ENCODE measurements around the gene ANO2. TPM values are rescaled to one million over a fixed set of nuclear protein-coding genes. Genes with fewer than 3 reads are reported as not detected.

Gene ANO2
- total and polyA plus RNA-seq, 4 experiments from 2014 or later: not detected

GRCh38 chr12:5691943-5692342 lies 253.1 kb downstream of the ANO2 start:
- ChIA-PET POLR2A (ENCODE audit: partially characterized antibody) (no interaction called here), CTCF (ENCODE audit: partially characterized antibody) (no interaction called here)
- Mint-ChIP-seq H3K4me3 (no peak overlapping the region), H3K27me3 (no peaks in the 10 kb centered on the region), H3K9me3 (peaks cover 0 to 7% (median 2%) of the 10 kb centered on the region in 8 donors), H3K36me3 (no peaks in the 10 kb centered on the region), H3K4me1 (no peaks in the 10 kb centered on the region), H3K27ac (no peak overlapping the region)
- Histone ChIP-seq H3K27me3 (ENCODE audit: insufficient read depth, low read length) (no peaks in the 10 kb centered on the region), H3K4me3 (ENCODE audit: low read length in 2 of 2) (no peak overlapping the region), H3K36me3 (ENCODE audit: insufficient read depth, low read length) (no peaks in the 10 kb centered on the region), H3K27ac (ENCODE audit: low read depth, low read length) (no peak overlapping the region), H3K4me1 (ENCODE audit: insufficient read depth, low read length) (no peaks in the 10 kb centered on the region), H3K9me3 (ENCODE audit: control insufficient read depth in 1 of 2, low read length in 2 of 2) (no peaks in the 10 kb centered on the region)
- DNase-seq: no peak
- intact Hi-C loops (cut with micrococcal nuclease): no loop called here

- no peak for DNase-seq
- no peaks in the 10 kb centered on the region for H3K36me3 ChIP-seq (ENCODE audit: insufficient read depth, low read length)
- Mint-ChIP-seq H3K4me1 (no peaks in the 10 kb centered on the region), H3K4me3 (no peak overlapping the region), H3K9me3 (peaks cover 0 to 6% (median 0%) of the 10 kb centered on the region in 8 donors), H3K36me3 (no peaks in the 10 kb centered on the region), H3K27ac (no peak overlapping the region), H3K27me3 (peaks cover 0 to 4% of the 10 kb centered on the region in 2 donors)
- no peak overlapping the region for H3K27ac ChIP-seq (ENCODE audit: low read depth, low read length)
- no peaks in the 10 kb centered on the region for H3K4me1 ChIP-seq (ENCODE audit: insufficient read depth, low read length)
- no peaks in the 10 kb centered on the region for H3K9me3 ChIP-seq (ENCODE audit: control insufficient read depth in 1 of 2, low read length in 2 of 2)
- intact Hi-C loops (cut with micrococcal nuclease): no loop called here
- POLR2A ChIA-PET (ENCODE audit: partially characterized antibody): no interaction called here
- CTCF ChIA-PET (ENCODE audit: partially characterized antibody): no interaction called here
- no peak overlapping the region for H3K4me3 ChIP-seq (ENCODE audit: low read length in 2 of 2)
- H3K27me3 ChIP-seq (ENCODE audit: insufficient read depth, low read length): no peaks in the 10 kb centered on the region
Measured at GRCh38 chr12:5690240-5690639, 254.8 kb downstream of the ANO2 start.

GRCh38 chr12:5689773-5690172 lies 255.3 kb downstream of the ANO2 start:
- Histone ChIP-seq H3K4me1 (ENCODE audit: insufficient read depth, low read length) (no peaks in the 10 kb centered on the region), H3K36me3 (ENCODE audit: insufficient read depth, low read length) (no peaks in the 10 kb centered on the region), H3K4me3 (ENCODE audit: low read length in 2 of 2) (no peak overlapping the region), H3K27ac (ENCODE audit: low read depth, low read length) (no peak overlapping the region), H3K9me3 (ENCODE audit: control insufficient read depth in 1 of 2, low read length in 2 of 2) (no peaks in the 10 kb centered on the region), H3K27me3 (ENCODE audit: insufficient read depth, low read length) (no peaks in the 10 kb centered on the region)
- POLR2A ChIA-PET (ENCODE audit: partially characterized antibody): no interaction called here
- intact Hi-C loops (cut with micrococcal nuclease): no loop called here
- H3K27me3 Mint-ChIP-seq: peaks cover 0 to 4% of the 10 kb centered on the region in 2 donors
- H3K27ac Mint-ChIP-seq: no peak overlapping the region
- CTCF ChIA-PET (ENCODE audit: partially characterized antibody): no interaction called here
- no peak for DNase-seq
- H3K4me3 Mint-ChIP-seq: no peak overlapping the region
- no peaks in the 10 kb centered on the region for H3K4me1 Mint-ChIP-seq
- no peaks in the 10 kb centered on the region for H3K36me3 Mint-ChIP-seq
- H3K9me3 Mint-ChIP-seq: peaks cover 0 to 3% (median 0%) of the 10 kb centered on the region in 8 donors

GRCh38 chr12:5688226-5688625 lies 256.8 kb downstream of the ANO2 start:
- H3K27ac Mint-ChIP-seq: no peak overlapping the region
- H3K9me3 Mint-ChIP-seq: peaks cover 0 to 3% (median 0%) of the 10 kb centered on the region in 8 donors
- peaks cover 1 to 4% of the 10 kb centered on the region in 2 donors for H3K27me3 Mint-ChIP-seq
- Histone ChIP-seq H3K36me3 (ENCODE audit: insufficient read depth, low read length) (no peaks in the 10 kb centered on the region), H3K9me3 (ENCODE audit: control insufficient read depth in 1 of 2, low read length in 2 of 2) (no peaks in the 10 kb centered on the region), H3K4me1 (ENCODE audit: insufficient read depth, low read length) (no peaks in the 10 kb centered on the region), H3K4me3 (ENCODE audit: low read length in 2 of 2) (no peak overlapping the region), H3K27ac (ENCODE audit: low read depth, low read length) (no peak overlapping the region), H3K27me3 (ENCODE audit: insufficient read depth, low read length) (no peaks in the 10 kb centered on the region)
- no peak overlapping the region for H3K4me3 Mint-ChIP-seq
- ChIA-PET POLR2A (ENCODE audit: partially characterized antibody) (no interaction called here), CTCF (ENCODE audit: partially characterized antibody) (no interaction called here)
- no peaks in the 10 kb centered on the region for H3K4me1 Mint-ChIP-seq
- DNase-seq: no peak
- H3K36me3 Mint-ChIP-seq: no peaks in the 10 kb centered on the region
- intact Hi-C loops (cut with micrococcal nuclease): no loop called here

GRCh38 chr12:5685935-5686334 lies 259.1 kb downstream of the ANO2 start:
- H3K9me3 ChIP-seq (ENCODE audit: control insufficient read depth in 1 of 2, low read length in 2 of 2): no peaks in the 10 kb centered on the region
- H3K27ac Mint-ChIP-seq: no peak overlapping the region
- no peak overlapping the region for H3K4me3 Mint-ChIP-seq
- H3K27me3 Mint-ChIP-seq: peaks cover 1 to 7% of the 10 kb centered on the region in 2 donors
- CTCF ChIA-PET (ENCODE audit: partially characterized antibody): interaction anchor here (0.7 kb wide), 1 partner anchor 15 kb away, joined by 3 read pairs; no protein-coding TSS in a partner anchor
- POLR2A ChIA-PET (ENCODE audit: partially characterized antibody): no interaction called here
- no peak overlapping the region for H3K4me3 ChIP-seq (ENCODE audit: low read length in 2 of 2)
- intact Hi-C loops (cut with micrococcal nuclease): no loop called here
- no peak overlapping the region for H3K27ac ChIP-seq (ENCODE audit: low read depth, low read length)
- peaks cover 0 to 3% (median 0%) of the 10 kb centered on the region in 8 donors for H3K9me3 Mint-ChIP-seq
- H3K27me3 ChIP-seq (ENCODE audit: insufficient read depth, low read length): no peaks in the 10 kb centered on the region
- H3K4me1 Mint-ChIP-seq: no peaks in the 10 kb centered on the region
- no peaks in the 10 kb centered on the region for H3K36me3 Mint-ChIP-seq
- DNase-seq: no peak
- no peaks in the 10 kb centered on the region for H3K36me3 ChIP-seq (ENCODE audit: insufficient read depth, low read length)
- no peaks in the 10 kb centered on the region for H3K4me1 ChIP-seq (ENCODE audit: insufficient read depth, low read length)

GRCh38 chr12:5684989-5685388 lies 260.1 kb downstream of the ANO2 start:
- Histone ChIP-seq H3K27me3 (ENCODE audit: insufficient read depth, low read length) (no peaks in the 10 kb centered on the region), H3K27ac (ENCODE audit: low read depth, low read length) (no peak overlapping the region), H3K4me1 (ENCODE audit: insufficient read depth, low read length) (no peaks in the 10 kb centered on the region), H3K36me3 (ENCODE audit: insufficient read depth, low read length) (no peaks in the 10 kb centered on the region), H3K9me3 (ENCODE audit: control insufficient read depth in 1 of 2, low read length in 2 of 2) (no peaks in the 10 kb centered on the region), H3K4me3 (ENCODE audit: low read length in 2 of 2) (no peak overlapping the region)
- ChIA-PET POLR2A (ENCODE audit: partially characterized antibody) (no interaction called here), CTCF (ENCODE audit: partially characterized antibody) (no interaction called here)
- peaks cover 0 to 3% (median 0%) of the 10 kb centered on the region in 8 donors for H3K9me3 Mint-ChIP-seq
- peaks cover 3 to 7% of the 10 kb centered on the region in 2 donors for H3K27me3 Mint-ChIP-seq
- H3K4me1 Mint-ChIP-seq: no peaks in the 10 kb centered on the region
- no peak overlapping the region for H3K4me3 Mint-ChIP-seq
- intact Hi-C loops (cut with micrococcal nuclease): no loop called here
- no peaks in the 10 kb centered on the region for H3K36me3 Mint-ChIP-seq
- H3K27ac Mint-ChIP-seq: no peak overlapping the region
- no peak for DNase-seq

GRCh38 chr12:5682581-5682980 lies 262.5 kb downstream of the ANO2 start:
- Histone ChIP-seq H3K9me3 (ENCODE audit: control insufficient read depth in 1 of 2, low read length in 2 of 2) (no peaks in the 10 kb centered on the region), H3K27me3 (ENCODE audit: insufficient read depth, low read length) (no peaks in the 10 kb centered on the region), H3K4me3 (ENCODE audit: low read length in 2 of 2) (no peak overlapping the region), H3K36me3 (ENCODE audit: insufficient read depth, low read length) (no peaks in the 10 kb centered on the region), H3K4me1 (ENCODE audit: insufficient read depth, low read length) (no peaks in the 10 kb centered on the region), H3K27ac (ENCODE audit: low read depth, low read length) (no peak overlapping the region)
- H3K9me3 Mint-ChIP-seq: peaks cover 0 to 6% (median 0%) of the 10 kb centered on the region in 8 donors
- H3K27ac Mint-ChIP-seq: no peak overlapping the region
- intact Hi-C loops (cut with micrococcal nuclease): no loop called here
- no peak for DNase-seq
- H3K4me3 Mint-ChIP-seq: no peak overlapping the region
- no peaks in the 10 kb centered on the region for H3K36me3 Mint-ChIP-seq
- CTCF ChIA-PET (ENCODE audit: partially characterized antibody): no interaction called here
- peaks cover 3 to 7% of the 10 kb centered on the region in 2 donors for H3K27me3 Mint-ChIP-seq
- POLR2A ChIA-PET (ENCODE audit: partially characterized antibody): no interaction called here
- no peaks in the 10 kb centered on the region for H3K4me1 Mint-ChIP-seq

GRCh38 chr12:5678176-5678575 lies 266.9 kb downstream of the ANO2 start:
- Mint-ChIP-seq H3K27ac (no peak overlapping the region), H3K4me3 (no peak overlapping the region), H3K4me1 (no peaks in the 10 kb centered on the region), H3K36me3 (no peaks in the 10 kb centered on the region), H3K9me3 (peaks cover 0 to 2% (median 0%) of the 10 kb centered on the region in 8 donors), H3K27me3 (peaks cover 5 to 6% of the 10 kb centered on the region in 2 donors)
- H3K9me3 ChIP-seq (ENCODE audit: control insufficient read depth in 1 of 2, low read length in 2 of 2): no peaks in the 10 kb centered on the region
- H3K4me3 ChIP-seq (ENCODE audit: low read length in 2 of 2): no peak overlapping the region
- CTCF ChIA-PET (ENCODE audit: partially characterized antibody): no interaction called here
- no peaks in the 10 kb centered on the region for H3K27me3 ChIP-seq (ENCODE audit: insufficient read depth, low read length)
- no peak overlapping the region for H3K27ac ChIP-seq (ENCODE audit: low read depth, low read length)
- no peak for DNase-seq
- intact Hi-C loops (cut with micrococcal nuclease): no loop called here
- H3K4me1 ChIP-seq (ENCODE audit: insufficient read depth, low read length): no peaks in the 10 kb centered on the region
- H3K36me3 ChIP-seq (ENCODE audit: insufficient read depth, low read length): no peaks in the 10 kb centered on the region
- POLR2A ChIA-PET (ENCODE audit: partially characterized antibody): no interaction called here

All from CD4-positive, alpha-beta memory T cell (primary cell).